HL-60 (cell line): ENCODE measurements around the gene TRPM1.

Experiments
- DNase-seq, 2 experiments: peaks; one replicate each; pipeline ENCODE4 v3.0.0-alpha.2; 2010 to 2020; ENCODE audit warnings: low read depth in 1 of 2, low spot score in 1 of 2
- H3K27ac ChIP-seq: fragments of 250-450 bp; sonication (Bioruptor Pico); replicated peaks from 2 replicates; pipeline ENCODE4 v1.5.1; 2020; ENCODE audit warnings: mild to moderate bottlenecking, moderate library complexity
- H3K27me3 ChIP-seq: fragments of 250-450 bp; sonication (Bioruptor Pico); 2 replicates; pipeline ENCODE4 v1.5.1; 2021; ENCODE audit warnings: mild to moderate bottlenecking, moderate library complexity; ENCODE audit not compliant: insufficient read depth, poor library complexity, severe bottlenecking
- H3K4me3 ChIP-seq: replicated peaks from 2 replicates; pipeline ENCODE4 v1.5.1; 2011; ENCODE audit warnings: mild to moderate bottlenecking, control low read depth, low read length; ENCODE audit not compliant: insufficient read depth
- CTCF ChIP-seq: IDR thresholded peaks from one replicate; pipeline ENCODE4 v1.5.1; 2011; ENCODE audit warnings: low read length, control low read depth, inconsistent platforms; ENCODE audit not compliant: insufficient read depth
- GABPA ChIP-seq: IDR thresholded peaks from 2 replicates; pipeline ENCODE4 v1.6.1; 2012; ENCODE audit warnings: low read depth
- POLR2AphosphoS5 ChIP-seq: IDR thresholded peaks from 2 replicates; pipeline ENCODE4 v1.6.1; 2012; ENCODE audit warnings: low read depth
- REST ChIP-seq: IDR thresholded peaks from 2 replicates; pipeline ENCODE4 v1.6.1; 2012; ENCODE audit warnings: low read depth; ENCODE audit not compliant: insufficient replicate concordance
- SPI1 ChIP-seq: IDR thresholded peaks from 2 replicates; pipeline ENCODE4 v1.6.1; 2012; ENCODE audit warnings: low read depth, mild to moderate bottlenecking, borderline replicate concordance

The TRPM1 gene

GRCh38 chr15:31129769-31130303 is 28.3 kb upstream of the TRPM1 start:
- TF ChIP-seq SPI1: no peak
- TF ChIP-seq CTCF: no peak
- TF ChIP-seq GABPA: no peak
- no peak for TF ChIP-seq REST
- no peak for TF ChIP-seq POLR2AphosphoS5
- no peak overlapping the region for H3K4me3 ChIP-seq
- no peaks in the 10 kb centered on the region for H3K27me3 ChIP-seq
- DNase-seq: no peak
- no peak overlapping the region for H3K27ac ChIP-seq

GRCh38 chr15:31128919-31129768 is 27.6 kb upstream of the TRPM1 start:
- Histone ChIP-seq H3K4me3 (no peak overlapping the region), H3K27me3 (no peaks in the 10 kb centered on the region), H3K27ac (no peak overlapping the region)
- TF ChIP-seq REST (no peak), GABPA (no peak), CTCF (peak; percentile 84)
- DNase-seq: peak; percentile 43 to 75

GRCh38 chr15:31128477-31128876 is 27.0 kb upstream of the TRPM1 start:
- H3K27me3 ChIP-seq: no peaks in the 10 kb centered on the region
- no peak for TF ChIP-seq REST
- no peak for TF ChIP-seq POLR2AphosphoS5
- TF ChIP-seq CTCF: no peak
- no peak for TF ChIP-seq GABPA
- no peak for TF ChIP-seq SPI1
- no peak for DNase-seq
- no peak overlapping the region for H3K27ac ChIP-seq
- no peak overlapping the region for H3K4me3 ChIP-seq
